Globus pallidus (tissue), 1 donor: ENCODE data around the gene P2RX6.
"Not testable (repeated sequence)": the region's sequence is repeated elsewhere in the genome, so short reads cannot be mapped to it uniquely, and the experiment has no call there.

Experiments
- DNase-seq: peaks from one replicate; pipeline ENCODE4 v3.0.0-alpha.2; 2015; ENCODE audit warnings: low spot score

The P2RX6 gene

GRCh38 chr22:20994128-20994901 lies 20.6 kb upstream of the P2RX6 start:
- DNase-seq = no peak

GRCh38 chr22:20994902-20995241 lies 20.1 kb upstream of the P2RX6 start:
- no peak for DNase-seq

- no peak for DNase-seq
Measured at GRCh38 chr22:20995329-20996030, 19.5 kb upstream of the P2RX6 start.

- no peak for DNase-seq
Measured at GRCh38 chr22:20996031-20996410, 18.9 kb upstream of the P2RX6 start.

GRCh38 chr22:20996598-20997535 lies 18.1 kb upstream of the P2RX6 start:
- DNase-seq = no peak

GRCh38 chr22:20997536-20998257 lies 17.3 kb upstream of the P2RX6 start:
- DNase-seq = no peak

GRCh38 chr22:20998411-20999336 lies 16.3 kb upstream of the P2RX6 start:
- no peak for DNase-seq

- DNase-seq = no peak
Measured at GRCh38 chr22:20999350-21000206, 15.4 kb upstream of the P2RX6 start.

- DNase-seq = no peak
Measured at GRCh38 chr22:21000207-21000986, 14.6 kb upstream of the P2RX6 start.

- no peak for DNase-seq
Measured at GRCh38 chr22:21000987-21001600, 13.9 kb upstream of the P2RX6 start.

GRCh38 chr22:21001601-21002325 lies 13.2 kb upstream of the P2RX6 start, which contains the start of gene THAP7:
TSS of gene THAP7 (minus strand) at chr22:21002118. CDS start at chr22:21001911, 207 bp downstream.
- peak; percentile 95 for DNase-seq

GRCh38 chr22:21003782-21004181 lies 11.2 kb upstream of the P2RX6 start:
- no peak for DNase-seq

- not testable (repeated sequence) for DNase-seq
Measured at GRCh38 chr22:21009208-21009607, 5.8 kb upstream of the P2RX6 start.

GRCh38 chr22:21009638-21010425 lies 5.1 kb upstream of the P2RX6 start:
- DNase-seq = no peak

GRCh38 chr22:21010426-21011113 lies 4.4 kb upstream of the P2RX6 start:
- no peak for DNase-seq
